ENCODE data around the gene LIMS2. TPM values are rescaled to one million over a fixed set of nuclear protein-coding genes. Genes with fewer than 3 reads are reported as not detected.

Gene LIMS2
- total RNA-seq, 1 experiment from 2014 or later, result 8.9 TPM

DNA sequence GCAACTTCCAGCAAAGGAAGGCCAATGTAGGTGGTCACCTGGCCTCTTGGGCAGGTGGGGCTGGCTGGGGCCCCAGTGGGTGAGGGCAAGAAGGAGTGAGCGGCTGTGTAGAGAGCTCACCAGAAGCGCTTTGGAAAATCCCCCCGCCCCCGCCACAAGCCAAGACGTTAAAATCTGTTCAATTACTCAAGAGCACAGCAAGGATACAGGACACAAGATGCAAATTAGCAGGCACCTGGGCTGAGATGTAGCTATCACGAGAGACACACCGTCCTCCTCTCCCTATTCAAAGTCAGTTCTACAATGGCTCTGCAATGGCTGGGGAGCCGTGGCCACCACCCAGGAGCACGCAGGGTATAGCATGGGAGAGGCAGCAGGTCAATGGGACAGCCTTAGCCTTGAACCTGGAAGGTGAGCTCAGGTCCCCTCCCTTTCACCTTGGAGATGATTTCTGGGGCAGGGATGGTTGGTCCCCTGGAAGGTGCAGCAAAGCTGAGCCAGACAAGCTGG is 67.9 kb downstream of the LIMS2 start:
- Histone ChIP-seq H3K9me3 (ENCODE audit: control insufficient read depth, insufficient read depth, low read depth, low read length) (no peaks in the 10 kb centered on the region), H3K36me3 (ENCODE audit: control insufficient read depth, insufficient read depth, low read length) (no peaks in the 10 kb centered on the region), H3K27ac (ENCODE audit: low read length) (no peak overlapping the region), H3K4me1 (ENCODE audit: control insufficient read depth, insufficient read depth, low read length) (no peaks in the 10 kb centered on the region), H3K4me3 (ENCODE audit: low read depth in 2 of 2, low read length in 2 of 2) (no peak overlapping the region), H3K27me3 (ENCODE audit: control insufficient read depth, insufficient read depth, low read length) (no peaks in the 10 kb centered on the region)
- POLR2A ChIA-PET, result no interaction called here
- TF ChIP-seq, protein P1, sequence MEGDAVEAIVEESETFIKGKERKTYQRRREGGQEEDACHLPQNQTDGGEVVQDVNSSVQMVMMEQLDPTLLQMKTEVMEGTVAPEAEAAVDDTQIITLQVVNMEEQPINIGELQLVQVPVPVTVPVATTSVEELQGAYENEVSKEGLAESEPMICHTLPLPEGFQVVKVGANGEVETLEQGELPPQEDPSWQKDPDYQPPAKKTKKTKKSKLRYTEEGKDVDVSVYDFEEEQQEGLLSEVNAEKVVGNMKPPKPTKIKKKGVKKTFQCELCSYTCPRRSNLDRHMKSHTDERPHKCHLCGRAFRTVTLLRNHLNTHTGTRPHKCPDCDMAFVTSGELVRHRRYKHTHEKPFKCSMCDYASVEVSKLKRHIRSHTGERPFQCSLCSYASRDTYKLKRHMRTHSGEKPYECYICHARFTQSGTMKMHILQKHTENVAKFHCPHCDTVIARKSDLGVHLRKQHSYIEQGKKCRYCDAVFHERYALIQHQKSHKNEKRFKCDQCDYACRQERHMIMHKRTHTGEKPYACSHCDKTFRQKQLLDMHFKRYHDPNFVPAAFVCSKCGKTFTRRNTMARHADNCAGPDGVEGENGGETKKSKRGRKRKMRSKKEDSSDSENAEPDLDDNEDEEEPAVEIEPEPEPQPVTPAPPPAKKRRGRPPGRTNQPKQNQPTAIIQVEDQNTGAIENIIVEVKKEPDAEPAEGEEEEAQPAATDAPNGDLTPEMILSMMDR (IDR thresholded peaks at IDR 0.05), result no peak
- TF ChIP-seq SIN3A (IDR thresholded peaks at IDR 0.05; ENCODE audit: borderline replicate concordance, insufficient read depth, low read depth, low read length), result no peak
- no peak for TF ChIP-seq TCF7L2 (IDR thresholded peaks at IDR 0.05; ENCODE audit: low read depth, low read length)
- DNase-seq (ENCODE audit: low read depth, low spot score) (no peak), ATAC-seq (no peak)
- BruUV-seq (replicated peaks), result no TSS peak
- CTCF ChIA-PET, result no interaction called here
- in situ Hi-C loops (cut with HindIII; ENCODE audit: low pct_unique_long_range_greater_than_20kb, low sequenced_read_pairs) (no loop called here), intact Hi-C loops (cut with micrococcal nuclease; ENCODE audit: unreplicated experiment) (no loop called here)

DNA sequence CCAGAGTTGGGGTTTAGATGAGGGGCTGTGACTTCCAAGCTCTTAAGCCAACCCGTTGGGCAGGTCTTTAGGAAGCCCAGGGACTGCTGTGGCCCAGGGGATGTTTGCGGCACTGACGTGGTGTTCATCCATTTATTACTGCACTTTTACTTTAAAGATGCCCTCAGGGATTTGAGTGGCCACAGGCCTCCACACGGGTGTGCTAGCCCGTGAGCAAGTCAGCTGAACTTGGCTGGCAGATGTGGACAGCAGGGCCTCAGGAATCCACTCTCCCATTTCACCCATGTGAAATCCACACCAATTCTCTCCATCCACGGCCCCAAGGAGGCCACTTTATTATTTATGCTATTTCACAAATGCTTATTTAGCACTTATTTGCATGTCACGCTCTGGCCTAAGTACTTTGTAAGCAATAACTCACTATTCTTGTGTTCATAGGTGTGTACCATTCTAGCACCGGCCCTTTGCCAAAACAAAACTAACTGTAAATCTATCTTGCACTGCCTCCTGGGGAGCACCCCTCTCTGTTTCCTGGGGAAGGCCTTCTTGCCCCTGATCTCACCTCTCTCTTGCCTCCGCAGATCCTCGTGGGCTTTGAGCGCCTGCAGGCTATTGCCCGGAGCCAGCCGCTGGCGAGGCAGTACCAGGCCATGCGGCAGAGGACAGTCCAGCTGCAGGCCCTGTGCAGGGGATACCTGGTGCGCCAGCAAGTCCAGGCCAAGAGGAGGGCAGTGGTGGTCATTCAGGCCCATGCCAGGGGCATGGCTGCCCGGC is 68.5 kb downstream of the LIMS2 start:
- CTCF ChIA-PET, result no interaction called here
- BruUV-seq (replicated peaks), result no TSS peak
- H3K27me3 ChIP-seq (ENCODE audit: control insufficient read depth, insufficient read depth, low read length), result no peaks in the 10 kb centered on the region
- POLR2A ChIA-PET, result no interaction called here
- TF ChIP-seq, protein P1 (IDR thresholded peaks at IDR 0.05), result no peak
- TF ChIP-seq POLR2AphosphoS5 (IDR thresholded peaks at IDR 0.05; ENCODE audit: low read depth, low read length) (no peak), TCF7L2 (IDR thresholded peaks at IDR 0.05; ENCODE audit: low read depth, low read length) (no peak), SIN3A (IDR thresholded peaks at IDR 0.05; ENCODE audit: borderline replicate concordance, insufficient read depth, low read depth, low read length) (no peak)
- TF ChIP-seq, protein P2, sequence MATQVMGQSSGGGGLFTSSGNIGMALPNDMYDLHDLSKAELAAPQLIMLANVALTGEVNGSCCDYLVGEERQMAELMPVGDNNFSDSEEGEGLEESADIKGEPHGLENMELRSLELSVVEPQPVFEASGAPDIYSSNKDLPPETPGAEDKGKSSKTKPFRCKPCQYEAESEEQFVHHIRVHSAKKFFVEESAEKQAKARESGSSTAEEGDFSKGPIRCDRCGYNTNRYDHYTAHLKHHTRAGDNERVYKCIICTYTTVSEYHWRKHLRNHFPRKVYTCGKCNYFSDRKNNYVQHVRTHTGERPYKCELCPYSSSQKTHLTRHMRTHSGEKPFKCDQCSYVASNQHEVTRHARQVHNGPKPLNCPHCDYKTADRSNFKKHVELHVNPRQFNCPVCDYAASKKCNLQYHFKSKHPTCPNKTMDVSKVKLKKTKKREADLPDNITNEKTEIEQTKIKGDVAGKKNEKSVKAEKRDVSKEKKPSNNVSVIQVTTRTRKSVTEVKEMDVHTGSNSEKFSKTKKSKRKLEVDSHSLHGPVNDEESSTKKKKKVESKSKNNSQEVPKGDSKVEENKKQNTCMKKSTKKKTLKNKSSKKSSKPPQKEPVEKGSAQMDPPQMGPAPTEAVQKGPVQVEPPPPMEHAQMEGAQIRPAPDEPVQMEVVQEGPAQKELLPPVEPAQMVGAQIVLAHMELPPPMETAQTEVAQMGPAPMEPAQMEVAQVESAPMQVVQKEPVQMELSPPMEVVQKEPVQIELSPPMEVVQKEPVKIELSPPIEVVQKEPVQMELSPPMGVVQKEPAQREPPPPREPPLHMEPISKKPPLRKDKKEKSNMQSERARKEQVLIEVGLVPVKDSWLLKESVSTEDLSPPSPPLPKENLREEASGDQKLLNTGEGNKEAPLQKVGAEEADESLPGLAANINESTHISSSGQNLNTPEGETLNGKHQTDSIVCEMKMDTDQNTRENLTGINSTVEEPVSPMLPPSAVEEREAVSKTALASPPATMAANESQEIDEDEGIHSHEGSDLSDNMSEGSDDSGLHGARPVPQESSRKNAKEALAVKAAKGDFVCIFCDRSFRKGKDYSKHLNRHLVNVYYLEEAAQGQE (IDR thresholded peaks at IDR 0.05; ENCODE audit: insufficient read depth in 1 of 2, low read depth in 2 of 2, low read length in 1 of 2), result no peak
- no peak overlapping the region for H3K4me3 ChIP-seq (ENCODE audit: low read depth in 2 of 2, low read length in 2 of 2)
- H3K36me3 ChIP-seq (ENCODE audit: control insufficient read depth, insufficient read depth, low read length), result no peaks in the 10 kb centered on the region
- intact Hi-C loops (cut with micrococcal nuclease; ENCODE audit: unreplicated experiment), result no loop called here
- in situ Hi-C loops (cut with HindIII; ENCODE audit: low pct_unique_long_range_greater_than_20kb, low sequenced_read_pairs), result no loop called here
- no peak overlapping the region for H3K27ac ChIP-seq (ENCODE audit: low read length)
- ATAC-seq (no peak), DNase-seq (ENCODE audit: low read depth, low spot score) (no peak)
- H3K4me1 ChIP-seq (ENCODE audit: control insufficient read depth, insufficient read depth, low read length), result no peaks in the 10 kb centered on the region
- H3K9me3 ChIP-seq (ENCODE audit: control insufficient read depth, insufficient read depth, low read depth, low read length), result peaks cover 6% of the 10 kb centered on the region; the same call in 1 of the 2 replicates

Measured in Panc1 (cell line).